Measurements from ENCODE around the gene TMEM144. TPM values are rescaled to one million over a fixed set of nuclear protein-coding genes. Genes with fewer than 3 reads are reported as not detected.

Gene TMEM144
- total RNA-seq, 4 donors from 2014 or later = 3.4 to 12.8 (median 9.5) TPM

GRCh38 chr4:158234671-158235070 is 24.4 kb downstream of the TMEM144 start:
- DNase-seq = no peak
- intact Hi-C loops (cut with DNase I) = no loop called here
- Histone ChIP-seq H3K36me3 (no peaks in the 10 kb centered on the region), H3K4me3 (no peak overlapping the region), H3K27me3 (no peaks in the 10 kb centered on the region), H3K4me1 (peaks cover 0 to 3% (median 0%) of the 10 kb centered on the region in 3 donors), H3K9me3 (no peaks in the 10 kb centered on the region), H3K27ac (no peak overlapping the region)
- 93% methylated on average over 4 of the region's 4 CpGs for WGBS, 2 donors
- TF ChIP-seq POLR2A (IDR thresholded peaks at IDR 0.05) = no peak
- no peak for TF ChIP-seq CTCF (IDR thresholded peaks at IDR 0.05)

- 71 to 74% methylated on average over 9 of the region's 9 CpGs for WGBS, 2 donors
- Histone ChIP-seq H3K27ac (no peak overlapping the region), H3K4me1 (peaks cover 0 to 3% (median 0%) of the 10 kb centered on the region in 3 donors), H3K9me3 (no peaks in the 10 kb centered on the region), H3K36me3 (peaks cover 0 to 14% (median 0%) of the 10 kb centered on the region in 3 donors), H3K4me3 (no peak overlapping the region), H3K27me3 (no peaks in the 10 kb centered on the region)
- intact Hi-C loops (cut with DNase I) = no loop called here
- no peak for DNase-seq
- TF ChIP-seq CTCF (IDR thresholded peaks at IDR 0.05) = no peak
- TF ChIP-seq POLR2A (IDR thresholded peaks at IDR 0.05) = no peak
Measured at GRCh38 chr4:158236304-158237030, 26.2 kb downstream of the TMEM144 start.

DNA sequence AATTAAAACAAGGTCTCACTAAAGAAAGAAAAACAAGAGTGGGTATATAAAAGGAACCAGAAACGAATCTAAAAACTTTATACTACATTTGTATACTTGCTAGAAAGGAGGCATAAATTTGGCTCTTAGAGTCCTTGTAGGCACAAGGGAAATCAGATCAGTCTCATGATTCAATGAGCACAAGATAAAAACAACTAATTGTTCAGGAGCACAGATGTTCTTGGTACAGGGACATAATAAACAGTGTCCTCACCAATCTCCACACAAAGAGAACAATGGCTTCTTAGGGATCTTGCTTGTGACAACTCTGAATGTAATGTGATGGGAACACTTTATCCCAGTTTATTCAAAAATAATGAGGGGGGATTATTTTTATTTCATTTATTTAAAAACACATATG is 28.3 kb downstream of the TMEM144 start:
- Histone ChIP-seq H3K4me3 (no peak overlapping the region), H3K27me3 (no peaks in the 10 kb centered on the region), H3K9me3 (no peaks in the 10 kb centered on the region), H3K36me3 (peaks cover 0 to 14% (median 0%) of the 10 kb centered on the region in 3 donors), H3K4me1 (peaks cover 0 to 3% (median 0%) of the 10 kb centered on the region in 3 donors), H3K27ac (no peak overlapping the region)
- WGBS, 2 donors = 85% methylated on average over 1 of the region's 1 CpG
- intact Hi-C loops (cut with DNase I) = no loop called here
- TF ChIP-seq POLR2A (IDR thresholded peaks at IDR 0.05) (no peak), CTCF (IDR thresholded peaks at IDR 0.05) (no peak)
- DNase-seq = no peak

DNA sequence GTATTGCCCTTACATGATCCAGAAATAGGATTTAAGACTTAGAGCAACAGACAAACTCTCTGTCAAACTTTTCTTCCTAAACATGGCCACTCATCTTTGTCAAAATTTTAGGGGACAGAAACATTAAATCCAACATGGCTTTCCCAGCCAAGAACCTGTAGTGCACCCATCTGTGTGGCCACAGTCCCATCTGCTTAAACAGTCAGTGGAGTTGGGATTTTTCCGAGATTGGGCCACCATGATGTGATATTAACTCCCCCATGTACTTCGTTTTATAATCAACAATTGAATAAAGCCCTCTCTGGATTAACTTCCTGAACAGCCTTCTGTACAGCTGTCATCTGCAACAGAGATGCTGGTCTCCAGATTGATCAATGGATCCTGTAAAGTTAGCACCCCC is 28.9 kb downstream of the TMEM144 start:
- H3K4me3 ChIP-seq = no peak overlapping the region
- H3K27me3 ChIP-seq = no peaks in the 10 kb centered on the region
- no peak for DNase-seq
- peaks cover 0 to 18% (median 0%) of the 10 kb centered on the region in 3 donors for H3K36me3 ChIP-seq
- TF ChIP-seq CTCF (IDR thresholded peaks at IDR 0.05) = no peak
- TF ChIP-seq POLR2A (IDR thresholded peaks at IDR 0.05) = no peak
- no peak overlapping the region for H3K27ac ChIP-seq
- peaks cover 0 to 3% (median 0%) of the 10 kb centered on the region in 3 donors for H3K4me1 ChIP-seq
- intact Hi-C loops (cut with DNase I) = no loop called here
- 77% methylated on average over 2 of the region's 2 CpGs for WGBS, 2 donors
- no peaks in the 10 kb centered on the region for H3K9me3 ChIP-seq

DNA sequence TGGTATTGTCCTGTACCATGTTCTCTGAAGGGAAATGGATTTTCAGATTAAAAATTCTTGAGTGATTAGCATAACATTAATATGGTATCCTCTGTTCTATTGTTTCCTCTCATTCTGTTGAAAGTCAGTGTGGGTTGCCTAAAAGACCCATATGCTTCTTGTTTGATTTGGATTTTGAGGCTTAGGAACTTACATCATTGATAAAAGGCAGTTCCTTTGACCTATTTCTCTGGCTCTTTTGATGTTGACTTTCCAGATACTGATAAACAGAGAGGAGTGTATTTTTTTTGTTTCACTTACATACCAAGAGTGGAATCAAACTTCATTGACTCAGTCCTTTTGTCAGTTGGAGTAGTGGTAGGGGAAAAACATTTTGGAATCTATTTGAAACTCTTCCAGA is 32.8 kb downstream of the TMEM144 start:
- TF ChIP-seq CTCF (IDR thresholded peaks at IDR 0.05) = no peak
- TF ChIP-seq POLR2A (IDR thresholded peaks at IDR 0.05) = no peak
- no peaks in the 10 kb centered on the region for H3K27me3 ChIP-seq
- H3K36me3 ChIP-seq = peaks cover 0 to 28% (median 0%) of the 10 kb centered on the region in 3 donors
- no peak for DNase-seq
- no peaks in the 10 kb centered on the region for H3K9me3 ChIP-seq
- intact Hi-C loops (cut with DNase I) = no loop called here
- no peak overlapping the region for H3K27ac ChIP-seq
- no peak overlapping the region for H3K4me3 ChIP-seq
- H3K4me1 ChIP-seq = no peaks in the 10 kb centered on the region
